CD8-positive, alpha-beta T cell (primary cell): Measurements from ENCODE around the gene STX19. TPM values are rescaled to one million over a fixed set of nuclear protein-coding genes. Genes with fewer than 3 reads are reported as not detected.

Experiments
- total RNA-seq, 46 experiments: library from RNA in 2 of 46; stranded (reverse) in 2 of 46; gene quantifications; one replicate each; pipeline ENCODE4 v1.2.3 and lab custom pipeline; 2021 to 2026

The STX19 gene
- total RNA-seq, 2 experiments from 2014 or later: not detected

Other genes starting within 250 kb of the STX19 start
- not detected for gene PROS1, start 54.7 kb downstream of the STX19 start, total RNA-seq
- gene ARL13B, start 48.4 kb downstream of the STX19 start, total RNA-seq: 1 to 10 TPM; 5.3 to 6.5 TPM
- gene DHFR2, start 34.3 kb upstream of the STX19 start, total RNA-seq: 1 to 10 TPM in 1 of 2 experiments, under 1 TPM in 1; 0.65 to 1.4 TPM
- gene NSUN3, start 34.5 kb upstream of the STX19 start, total RNA-seq: 10 to 100 TPM; 12.3 to 15.9 TPM